Neural cell (in vitro differentiated cells): ENCODE measurements around the gene MAP3K14. TPM values are rescaled to one million over a fixed set of nuclear protein-coding genes. Genes with fewer than 3 reads are reported as not detected.

ENCODE experiments used
- H2AFZ ChIP-seq: fragments of 200-600, 300-800 bp; sonication (generic), shearing (Covaris generic); 2 replicates; pipeline ENCODE4 v1.6.0; 2014; ENCODE audit warnings: low read depth, mild to moderate bottlenecking, antibody characterized with exemption, low read length, moderate library complexity
- H3F3A ChIP-seq: fragments of 200-600 bp; shearing (Covaris generic); 2 replicates; pipeline ENCODE4 v1.6.1; 2016; ENCODE audit warnings: mild to moderate bottlenecking, moderate library complexity, mixed read lengths, antibody characterized with exemption, low read length; ENCODE audit not compliant: insufficient read depth, poor library complexity, severe bottlenecking
- H3K27ac ChIP-seq: fragments of 200-600, 300-800 bp; sonication (generic), shearing (Covaris generic); 2 replicates; pipeline ENCODE4 v1.5.1; 2014; ENCODE audit warnings: mild to moderate bottlenecking, low read length, moderate library complexity
- H3K27me3 ChIP-seq: fragments of 300-800, 200-600 bp; sonication (generic), shearing (Covaris generic); 2 replicates; pipeline ENCODE4 v1.6.0; 2014; ENCODE audit warnings: mild to moderate bottlenecking, low read depth, low read length, moderate library complexity; ENCODE audit not compliant: insufficient read depth
- H3K36me3 ChIP-seq: fragments of 300-800, 200-600 bp; sonication (generic), shearing (Covaris generic); 2 replicates; pipeline ENCODE4 v1.5.1; 2014; ENCODE audit warnings: mild to moderate bottlenecking, antibody characterized with exemption, low read length, moderate library complexity; ENCODE audit not compliant: insufficient read depth
- H3K4me2 ChIP-seq: fragments of 300-800, 200-600 bp; sonication (generic), shearing (Covaris generic); 2 replicates; pipeline ENCODE4 v1.6.0; 2014; ENCODE audit warnings: mild to moderate bottlenecking, low read length
- H3K4me3 ChIP-seq: fragments of 300-800, 200-600 bp; sonication (generic), shearing (Covaris generic); 2 replicates; pipeline ENCODE4 v1.5.1; 2014; ENCODE audit warnings: mild to moderate bottlenecking, low read length, moderate library complexity
- H3K79me2 ChIP-seq: fragments of 200-600 bp; shearing (Covaris generic); replicated peaks from 2 replicates; pipeline ENCODE4 v1.6.0; 2014; ENCODE audit warnings: mild to moderate bottlenecking, low read length, moderate library complexity; ENCODE audit not compliant: insufficient read depth
- H3K9ac ChIP-seq: fragments of 300-800, 200-600 bp; sonication (generic), shearing (Covaris generic); 2 replicates; pipeline ENCODE4 v1.6.1; 2016; ENCODE audit warnings: mild to moderate bottlenecking, low read length, mixed read lengths
- H3K9me2 ChIP-seq: fragments of 200-600 bp; shearing (Covaris generic); 2 replicates; pipeline ENCODE4 v1.6.1; 2016; ENCODE audit warnings: mild to moderate bottlenecking, low read length, mixed read lengths; ENCODE audit not compliant: insufficient read depth
- H3K9me3 ChIP-seq: fragments of 200-600, 300-800 bp; sonication (generic), shearing (Covaris generic); 2 replicates; pipeline ENCODE4 v1.6.1; 2016; ENCODE audit warnings: mild to moderate bottlenecking, mixed run types, low read length, moderate library complexity, mixed read lengths
- H4K20me1 ChIP-seq: fragments of 200-600 bp; shearing (Covaris generic); 2 replicates; pipeline ENCODE4 v1.6.1; 2016; ENCODE audit warnings: mild to moderate bottlenecking, mixed run types; ENCODE audit not compliant: insufficient read depth
- EP300 ChIP-seq: fragments of 450-650 bp; conservative IDR thresholded peaks from 2 replicates; pipeline ENCODE4 v1.6.1; 2014; ENCODE audit warnings: antibody characterized with exemption, mild to moderate bottlenecking, moderate library complexity; ENCODE audit not compliant: poor library complexity, severe bottlenecking
- EZH2 ChIP-seq: fragments of 200-600, 300-800 bp; shearing (Covaris generic), sonication (generic); IDR thresholded peaks from 2 replicates; pipeline ENCODE4 v1.6.1; 2014; ENCODE audit warnings: antibody characterized with exemption, low read length, borderline replicate concordance, mild to moderate bottlenecking; ENCODE audit not compliant: insufficient read depth, poor library complexity, severe bottlenecking
- MXI1 ChIP-seq: fragments of 450-650 bp; conservative IDR thresholded peaks from 2 replicates; pipeline ENCODE4 v1.6.1; 2014; ENCODE audit warnings: antibody characterized with exemption, mild to moderate bottlenecking; ENCODE audit not compliant: poor library complexity, severe bottlenecking
- POLR2AphosphoS5 ChIP-seq: IDR thresholded peaks from 2 replicates; pipeline ENCODE4 v1.6.1; 2012
- RAD21 ChIP-seq: fragments of 450-650 bp; conservative IDR thresholded peaks from 2 replicates; pipeline ENCODE4 v1.6.1; 2014; ENCODE audit warnings: antibody characterized with exemption, mild to moderate bottlenecking, moderate library complexity
- REST ChIP-seq: IDR thresholded peaks from 2 replicates; pipeline ENCODE4 v1.6.1; 2012; ENCODE audit warnings: borderline replicate concordance
- SMC3 ChIP-seq: fragments of 450-650 bp; conservative IDR thresholded peaks from 2 replicates; pipeline ENCODE4 v1.6.1; 2014; ENCODE audit warnings: antibody characterized with exemption, mild to moderate bottlenecking, moderate library complexity; ENCODE audit not compliant: poor library complexity
- TAF1 ChIP-seq: IDR thresholded peaks from 2 replicates; pipeline ENCODE4 v1.6.1; 2012; ENCODE audit warnings: low read depth
- polyA plus RNA-seq: library from polyadenylated mRNA; depleted of rRNA; stranded (reverse); fragments of >200 nt; gene quantifications from 2 replicates; pipeline ENCODE4 v1.2.3, GENCODE V29; 2014
- TF ChIP-seq, protein P1 (sequence below): fragments of 450-650 bp; IDR thresholded peaks from 2 replicates; pipeline ENCODE4 v1.5.1; 2014; ENCODE audit warnings: antibody characterized with exemption, mild to moderate bottlenecking, moderate library complexity; ENCODE audit not compliant: poor library complexity, severe bottlenecking

Gene MAP3K14
- polyA plus RNA-seq, 1 donor from 2014 or later: 6.7 TPM

DNA sequence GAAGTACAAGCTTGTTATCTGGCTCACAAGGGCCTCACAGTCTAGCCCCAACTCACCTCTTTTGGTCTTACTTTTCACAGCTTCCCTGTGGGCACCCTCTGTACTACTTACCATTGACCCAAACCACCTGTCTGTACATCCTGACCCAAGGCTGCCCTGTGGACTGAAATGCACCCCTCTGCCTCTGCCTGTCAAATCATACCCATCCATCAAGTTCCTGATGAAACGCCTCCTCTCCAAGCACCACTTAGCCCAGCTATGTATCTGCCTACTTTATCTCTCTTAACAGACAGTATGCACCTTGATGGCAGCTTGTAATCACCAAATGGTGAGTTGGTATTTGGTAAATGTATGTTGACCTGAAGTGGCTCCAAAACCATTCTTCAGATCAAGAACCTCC, 7.5 kb upstream of the MAP3K14 start:
- Histone ChIP-seq H3K27ac (no peak overlapping the region), H4K20me1 (no peaks in the 10 kb centered on the region), H3K79me2 (no peaks in the 10 kb centered on the region), H3K4me2 (no peak overlapping the region), H2AFZ (no peak overlapping the region), H3K4me3 (no peak overlapping the region), H3F3A (no peaks in the 10 kb centered on the region), H3K36me3 (no peaks in the 10 kb centered on the region), H3K9ac (no peak overlapping the region), H3K9me3 (no peaks in the 10 kb centered on the region), H3K27me3 (no peaks in the 10 kb centered on the region), H3K9me2 (no peaks in the 10 kb centered on the region)
- no peak for TF ChIP-seq POLR2AphosphoS5

GRCh38 chr17:45322168-45322567, 5.3 kb upstream of the MAP3K14 start:
- Histone ChIP-seq H3K27ac (no peak overlapping the region), H3F3A (no peaks in the 10 kb centered on the region), H2AFZ (no peak overlapping the region), H3K9ac (no peak overlapping the region), H3K4me2 (no peak overlapping the region), H3K36me3 (no peaks in the 10 kb centered on the region), H3K4me3 (no peak overlapping the region), H3K27me3 (no peaks in the 10 kb centered on the region), H3K9me3 (no peaks in the 10 kb centered on the region), H3K9me2 (no peaks in the 10 kb centered on the region), H3K79me2 (no peaks in the 10 kb centered on the region), H4K20me1 (no peaks in the 10 kb centered on the region)
- TF ChIP-seq RAD21 (no peak), POLR2AphosphoS5 (no peak), REST (no peak), EZH2 (no peak), EP300 (no peak), MXI1 (no peak), TAF1 (no peak), SMC3 (no peak)
- TF ChIP-seq, protein P1, sequence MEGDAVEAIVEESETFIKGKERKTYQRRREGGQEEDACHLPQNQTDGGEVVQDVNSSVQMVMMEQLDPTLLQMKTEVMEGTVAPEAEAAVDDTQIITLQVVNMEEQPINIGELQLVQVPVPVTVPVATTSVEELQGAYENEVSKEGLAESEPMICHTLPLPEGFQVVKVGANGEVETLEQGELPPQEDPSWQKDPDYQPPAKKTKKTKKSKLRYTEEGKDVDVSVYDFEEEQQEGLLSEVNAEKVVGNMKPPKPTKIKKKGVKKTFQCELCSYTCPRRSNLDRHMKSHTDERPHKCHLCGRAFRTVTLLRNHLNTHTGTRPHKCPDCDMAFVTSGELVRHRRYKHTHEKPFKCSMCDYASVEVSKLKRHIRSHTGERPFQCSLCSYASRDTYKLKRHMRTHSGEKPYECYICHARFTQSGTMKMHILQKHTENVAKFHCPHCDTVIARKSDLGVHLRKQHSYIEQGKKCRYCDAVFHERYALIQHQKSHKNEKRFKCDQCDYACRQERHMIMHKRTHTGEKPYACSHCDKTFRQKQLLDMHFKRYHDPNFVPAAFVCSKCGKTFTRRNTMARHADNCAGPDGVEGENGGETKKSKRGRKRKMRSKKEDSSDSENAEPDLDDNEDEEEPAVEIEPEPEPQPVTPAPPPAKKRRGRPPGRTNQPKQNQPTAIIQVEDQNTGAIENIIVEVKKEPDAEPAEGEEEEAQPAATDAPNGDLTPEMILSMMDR: no peak

DNA sequence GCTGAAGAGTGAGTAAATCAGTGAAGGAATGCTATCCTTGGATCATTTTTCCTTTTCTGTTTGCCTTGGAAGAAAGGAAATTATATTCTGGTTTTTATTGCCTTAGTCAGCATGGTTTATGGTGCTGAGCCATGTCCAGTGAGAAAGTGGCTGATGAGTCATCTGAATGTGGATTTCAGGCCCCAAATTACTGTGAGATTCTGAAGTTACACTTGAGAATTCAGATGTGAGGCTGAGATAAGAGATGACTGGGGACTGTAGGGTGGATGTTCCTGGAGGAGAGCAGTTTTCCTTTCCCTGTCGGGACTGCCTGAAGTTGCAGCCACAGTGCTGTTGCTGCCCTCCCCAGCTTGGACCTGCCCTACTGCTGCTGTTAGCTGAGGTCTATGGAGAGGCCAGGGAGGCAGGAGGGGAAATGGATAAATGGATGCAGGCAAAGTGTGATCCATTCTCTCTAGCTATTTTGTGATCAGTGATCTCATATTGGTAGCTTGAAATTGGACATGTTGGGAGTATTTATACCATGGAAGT, 4.2 kb upstream of the MAP3K14 start:
- Histone ChIP-seq H3K9ac (no peak overlapping the region), H3K9me3 (no peaks in the 10 kb centered on the region), H4K20me1 (no peaks in the 10 kb centered on the region), H3K4me3 (no peak overlapping the region), H2AFZ (no peak overlapping the region), H3K9me2 (no peaks in the 10 kb centered on the region), H3K4me2 (no peak overlapping the region), H3F3A (no peaks in the 10 kb centered on the region), H3K79me2 (no peaks in the 10 kb centered on the region), H3K27ac (no peak overlapping the region), H3K36me3 (no peaks in the 10 kb centered on the region), H3K27me3 (no peaks in the 10 kb centered on the region)
- TF ChIP-seq SMC3 (no peak), MXI1 (no peak), EP300 (no peak), EZH2 (no peak), TAF1 (no peak), RAD21 (no peak), POLR2AphosphoS5 (no peak), REST (no peak)
- TF ChIP-seq, protein P1: no peak
